ENCODE measurements around the gene HIPK2. TPM values are rescaled to one million over a fixed set of nuclear protein-coding genes. Genes with fewer than 3 reads are reported as not detected.
"Not testable (repeated sequence)": the region's sequence is repeated elsewhere in the genome, so short reads cannot be mapped to it uniquely, and the experiment has no call there.

HIPK2 gene
- total RNA-seq, 1 donor from 2014 or later, result 44.0 TPM

GRCh38 chr7:139674752-139675126, 103.1 kb downstream of the HIPK2 start:
- DNase-seq (ENCODE audit: low read depth), result no peak
- peaks cover 2% of the 10 kb centered on the region for H3K36me3 ChIP-seq (ENCODE audit: control insufficient read depth, insufficient read depth, low read length)
- H3K27me3 ChIP-seq (ENCODE audit: control insufficient read depth, insufficient read depth, low read length), result no peaks in the 10 kb centered on the region
- TF ChIP-seq CTCF (IDR thresholded peaks at IDR 0.05; ENCODE audit: insufficient read depth, low read length, poor library complexity, severe bottlenecking), result no peak
- H3K4me3 ChIP-seq (ENCODE audit: low read depth, low read length), result no peak overlapping the region

GRCh38 chr7:139674341-139674740, 103.5 kb downstream of the HIPK2 start:
- Histone ChIP-seq H3K36me3 (ENCODE audit: control insufficient read depth, insufficient read depth, low read length) (peaks cover 2% of the 10 kb centered on the region), H3K27me3 (ENCODE audit: control insufficient read depth, insufficient read depth, low read length) (no peaks in the 10 kb centered on the region)
- TF ChIP-seq CTCF (IDR thresholded peaks at IDR 0.05; ENCODE audit: insufficient read depth, low read length, poor library complexity, severe bottlenecking), result no peak

GRCh38 chr7:139673762-139674161, 104.0 kb downstream of the HIPK2 start:
- TF ChIP-seq CTCF (IDR thresholded peaks at IDR 0.05; ENCODE audit: insufficient read depth, low read length, poor library complexity, severe bottlenecking), result no peak
- peaks cover 2% of the 10 kb centered on the region for H3K36me3 ChIP-seq (ENCODE audit: control insufficient read depth, insufficient read depth, low read length)
- no peak for DNase-seq (ENCODE audit: low read depth)
- H3K4me3 ChIP-seq (ENCODE audit: low read depth, low read length), result no peak overlapping the region
- H3K27me3 ChIP-seq (ENCODE audit: control insufficient read depth, insufficient read depth, low read length), result no peaks in the 10 kb centered on the region

More at GRCh38 chr7:139674341-139674740, 103.5 kb downstream of the HIPK2 start:
- no peak overlapping the region for H3K4me3 ChIP-seq (ENCODE audit: low read depth, low read length)
- no peak for DNase-seq (ENCODE audit: low read depth)

GRCh38 chr7:139673230-139673629, 104.6 kb downstream of the HIPK2 start:
- DNase-seq (ENCODE audit: low read depth), result no peak
- Histone ChIP-seq H3K4me3 (ENCODE audit: low read depth, low read length) (no peak overlapping the region), H3K36me3 (ENCODE audit: control insufficient read depth, insufficient read depth, low read length) (peaks cover 2% of the 10 kb centered on the region), H3K27me3 (ENCODE audit: control insufficient read depth, insufficient read depth, low read length) (no peaks in the 10 kb centered on the region)
- TF ChIP-seq CTCF (IDR thresholded peaks at IDR 0.05; ENCODE audit: insufficient read depth, low read length, poor library complexity, severe bottlenecking), result no peak

- Histone ChIP-seq H3K4me3 (ENCODE audit: low read depth, low read length) (no peak overlapping the region), H3K36me3 (ENCODE audit: control insufficient read depth, insufficient read depth, low read length) (peaks cover 2% of the 10 kb centered on the region), H3K27me3 (ENCODE audit: control insufficient read depth, insufficient read depth, low read length) (no peaks in the 10 kb centered on the region)
- no peak for DNase-seq (ENCODE audit: low read depth)
- TF ChIP-seq CTCF (IDR thresholded peaks at IDR 0.05; ENCODE audit: insufficient read depth, low read length, poor library complexity, severe bottlenecking), result no peak
Measured at GRCh38 chr7:139671967-139672366, 105.8 kb downstream of the HIPK2 start.

GRCh38 chr7:139670662-139671061, 107.1 kb downstream of the HIPK2 start:
- not testable (repeated sequence) for H3K36me3 ChIP-seq (ENCODE audit: control insufficient read depth, insufficient read depth, low read length); DNase-seq (ENCODE audit: low read depth); H3K4me3 ChIP-seq (ENCODE audit: low read depth, low read length); H3K27me3 ChIP-seq (ENCODE audit: control insufficient read depth, insufficient read depth, low read length)

All from kidney epithelial cell (primary cell).